GM10266 (cell line): Measurements from ENCODE around the gene METRNL.

ENCODE experiments used
- DNase-seq: peaks from one replicate; pipeline ENCODE4 v3.0.0; 2012; ENCODE audit errors: extremely low spot score
- CTCF ChIP-seq: IDR thresholded peaks from 2 replicates; pipeline ENCODE4 v1.5.1; 2012; ENCODE audit warnings: mild to moderate bottlenecking, low read depth; ENCODE audit not compliant: control insufficient read depth, insufficient read depth; ENCODE audit errors: missing control alignments

The METRNL gene

GRCh38 chr17:83100853-83101391 lies 21.5 kb downstream of the METRNL start:
- no peak for DNase-seq
- TF ChIP-seq CTCF, result no peak

- no peak for TF ChIP-seq CTCF
Observed at GRCh38 chr17:83101805-83102480, 22.5 kb downstream of the METRNL start.

GRCh38 chr17:83103200-83103942 lies 24.0 kb downstream of the METRNL start:
- TF ChIP-seq CTCF, result no peak

More at GRCh38 chr17:83101805-83102480, 22.5 kb downstream of the METRNL start:
- no peak for DNase-seq

GRCh38 chr17:83103943-83104311 lies 24.5 kb downstream of the METRNL start:
- TF ChIP-seq CTCF, result no peak

More at GRCh38 chr17:83103200-83103942, 24.0 kb downstream of the METRNL start:
- DNase-seq, result no peak

GRCh38 chr17:83104577-83105505 lies 25.4 kb downstream of the METRNL start:
- no peak for TF ChIP-seq CTCF
- DNase-seq, result no peak

More at GRCh38 chr17:83103943-83104311, 24.5 kb downstream of the METRNL start:
- DNase-seq, result no peak

- no peak for TF ChIP-seq CTCF
- no peak for DNase-seq
Observed at GRCh38 chr17:83105512-83105911, 26.1 kb downstream of the METRNL start.
